Activated B cell treated with CpG ODN at 0.5 μM for 24 hours (primary cell): ENCODE measurements around the gene SH3PXD2A. TPM values are rescaled to one million over a fixed set of nuclear protein-coding genes. Genes with fewer than 3 reads are reported as not detected.

Source experiments
- ATAC-seq: fragments of 200-7000 bp; cut with Tn5 transposase; one replicate; pipeline ENCODE4 v1.10.0; 2021; ENCODE audit warnings: low read depth, mild to moderate bottlenecking, moderate library complexity
- CTCF ChIA-PET: fragments of 350-600 bp; sonication (Branson Sonifier 250); formaldehyde crosslinking; loops from one replicate; lab custom pipeline; 2021; ENCODE audit warnings: antibody characterized with exemption; lab: Charles Lee
- POLR2A ChIA-PET: fragments of 350-600 bp; sonication (Branson Sonifier 250); formaldehyde crosslinking; loops from one replicate; lab custom pipeline; 2021; ENCODE audit warnings: antibody characterized with exemption; lab: Charles Lee
- DNase-seq: peaks from one replicate; pipeline ENCODE4 v3.0.0; 2022
- H3K27ac Mint-ChIP-seq: one replicate; pipeline ENCODE4 v1.8.0; 2020; ENCODE audit warnings: mixed read lengths
- H3K27me3 Mint-ChIP-seq: one replicate; pipeline ENCODE4 v1.8.0; 2021; ENCODE audit warnings: mixed read lengths
- H3K36me3 Mint-ChIP-seq: one replicate; pipeline ENCODE4 v1.8.0; 2021; ENCODE audit warnings: low read depth, mixed read lengths
- H3K4me1 Mint-ChIP-seq: one replicate; pipeline ENCODE4 v1.8.0; 2021; ENCODE audit warnings: mixed read lengths
- H3K4me3 Mint-ChIP-seq: one replicate; pipeline ENCODE4 v1.8.0; 2020; ENCODE audit warnings: mild to moderate bottlenecking, mixed read lengths
- H3K9me3 Mint-ChIP-seq: one replicate; pipeline ENCODE4 v1.8.0; 2020; ENCODE audit warnings: mixed read lengths
- intact Hi-C: fragments of 100-400 bp; cut with micrococcal nuclease; formaldehyde crosslinking; loops from one replicate; pipeline ENCODE4 v1.15.1; 2024
- total RNA-seq: library from RNA; stranded (reverse); gene quantifications from 2 replicates; pipeline ENCODE4 v1.2.3, GENCODE V29; 2022
- TF ChIP-seq, protein P1 (sequence below): fragments of 200-600 bp; IDR thresholded peaks from one replicate; pipeline ENCODE4 v1.8.0; 2022; ENCODE audit warnings: antibody characterized with exemption, mild to moderate bottlenecking

The SH3PXD2A gene
- total RNA-seq, 1 donor from 2014 or later: 18.2 TPM

- Mint-ChIP-seq H3K4me3 (peak overlapping the region; percentile 66), H3K27ac (no peak overlapping the region), H3K4me1 (peaks cover 12% of the 10 kb centered on the region), H3K36me3 (no peaks in the 10 kb centered on the region), H3K27me3 (no peaks in the 10 kb centered on the region), H3K9me3 (no peaks in the 10 kb centered on the region)
- ATAC-seq: no peak
- intact Hi-C loops: no loop called here
- TF ChIP-seq, protein P1, sequence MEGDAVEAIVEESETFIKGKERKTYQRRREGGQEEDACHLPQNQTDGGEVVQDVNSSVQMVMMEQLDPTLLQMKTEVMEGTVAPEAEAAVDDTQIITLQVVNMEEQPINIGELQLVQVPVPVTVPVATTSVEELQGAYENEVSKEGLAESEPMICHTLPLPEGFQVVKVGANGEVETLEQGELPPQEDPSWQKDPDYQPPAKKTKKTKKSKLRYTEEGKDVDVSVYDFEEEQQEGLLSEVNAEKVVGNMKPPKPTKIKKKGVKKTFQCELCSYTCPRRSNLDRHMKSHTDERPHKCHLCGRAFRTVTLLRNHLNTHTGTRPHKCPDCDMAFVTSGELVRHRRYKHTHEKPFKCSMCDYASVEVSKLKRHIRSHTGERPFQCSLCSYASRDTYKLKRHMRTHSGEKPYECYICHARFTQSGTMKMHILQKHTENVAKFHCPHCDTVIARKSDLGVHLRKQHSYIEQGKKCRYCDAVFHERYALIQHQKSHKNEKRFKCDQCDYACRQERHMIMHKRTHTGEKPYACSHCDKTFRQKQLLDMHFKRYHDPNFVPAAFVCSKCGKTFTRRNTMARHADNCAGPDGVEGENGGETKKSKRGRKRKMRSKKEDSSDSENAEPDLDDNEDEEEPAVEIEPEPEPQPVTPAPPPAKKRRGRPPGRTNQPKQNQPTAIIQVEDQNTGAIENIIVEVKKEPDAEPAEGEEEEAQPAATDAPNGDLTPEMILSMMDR: no peak
- no peak for DNase-seq
- ChIA-PET CTCF (interaction anchor here (0.8 kb wide), 1 partner anchor 65 kb away, joined by 3 read pairs; no protein-coding TSS in a partner anchor), POLR2A (interaction anchor here (1.0 to 1.5 kb wide), 4 partner anchors 27 to 536 kb away, joined by 3 to 7 read pairs (median 5); no protein-coding TSS in a partner anchor)
These were observed 270.4 kb downstream of the SH3PXD2A start for GRCh38 chr10:103585011-103585405.

DNA sequence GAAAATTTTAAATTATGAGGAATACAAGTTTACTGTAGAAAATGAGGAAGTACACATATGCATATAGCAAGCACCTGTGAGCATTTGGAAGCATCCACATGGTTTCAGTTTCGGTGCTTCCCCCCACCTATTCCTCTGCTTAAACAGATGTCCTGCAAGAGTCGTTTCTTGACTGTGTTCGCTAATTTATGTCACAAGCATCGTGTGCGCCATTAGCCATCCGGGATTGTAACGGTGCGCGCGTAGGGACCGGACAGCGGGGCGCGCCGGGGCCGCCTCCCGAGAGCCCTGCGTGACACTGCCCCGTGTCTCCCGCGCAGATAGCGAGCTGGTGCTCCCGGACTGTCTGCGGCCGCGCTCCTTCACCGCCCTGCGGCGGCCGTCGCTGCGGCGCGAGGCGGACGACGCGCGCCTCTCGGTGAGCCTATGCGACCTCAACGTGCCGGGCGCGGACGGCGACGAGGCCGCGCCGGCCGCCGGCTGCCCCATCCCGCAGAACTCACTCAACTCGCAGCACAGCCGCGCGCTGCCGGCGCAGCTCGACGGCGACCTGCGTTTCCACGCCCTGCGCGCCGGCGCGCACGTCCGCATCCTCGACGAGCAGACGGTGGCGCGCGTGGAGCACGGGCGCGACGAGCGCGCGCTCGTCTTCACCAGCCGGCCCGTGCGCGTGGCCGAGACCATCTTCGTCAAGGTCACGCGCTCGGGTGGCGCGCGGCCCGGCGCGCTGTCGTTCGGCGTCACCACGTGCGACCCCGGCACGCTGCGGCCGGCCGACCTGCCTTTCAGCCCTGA is 271.0 kb downstream of the SH3PXD2A start:
- intact Hi-C loops: loop anchor here (1.0 to 5.0 kb wide), 3 partner anchors 92 to 537 kb away; partner anchors contain the start of genes NEURL1 and SLK
- H3K27me3 Mint-ChIP-seq: no peaks in the 10 kb centered on the region
- TF ChIP-seq, protein P1: no peak
- ATAC-seq: peak; percentile 78
- H3K4me1 Mint-ChIP-seq: peaks cover 12% of the 10 kb centered on the region
- CTCF ChIA-PET: interaction anchor here (0.8 to 0.9 kb wide), 2 partner anchors 9 to 65 kb away, joined by 3 read pairs; no protein-coding TSS in a partner anchor
- peak; percentile 47 for DNase-seq
- H3K4me3 Mint-ChIP-seq: peak overlapping the region; percentile 82
- H3K9me3 Mint-ChIP-seq: no peaks in the 10 kb centered on the region
- no peaks in the 10 kb centered on the region for H3K36me3 Mint-ChIP-seq
- POLR2A ChIA-PET: interaction anchor here (0.6 to 1.5 kb wide), 5 partner anchors 28 to 536 kb away, joined by 3 to 7 read pairs (median 5); no protein-coding TSS in a partner anchor
- peak overlapping the region; percentile 79 for H3K27ac Mint-ChIP-seq

DNA sequence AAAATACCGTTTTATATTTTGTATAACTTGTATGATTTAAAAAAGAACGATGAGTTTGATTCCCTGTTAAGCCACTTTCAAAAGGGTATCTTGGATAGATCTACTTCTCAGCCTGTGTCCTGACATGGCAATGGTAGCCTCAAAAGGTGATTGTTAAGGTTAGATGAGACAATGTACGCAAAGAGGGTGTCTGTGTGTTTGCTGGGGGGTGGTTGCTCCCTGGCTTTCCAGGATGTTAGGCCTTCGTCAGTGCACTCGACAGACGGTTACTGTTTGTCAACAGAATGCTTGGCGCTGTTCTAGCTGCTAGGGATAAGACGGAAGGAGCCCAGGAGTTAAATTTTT is 271.5 kb downstream of the SH3PXD2A start:
- intact Hi-C loops: loop anchor here (1.0 to 5.0 kb wide), 3 partner anchors 92 to 537 kb away; partner anchors contain the start of genes NEURL1 and SLK

DNA sequence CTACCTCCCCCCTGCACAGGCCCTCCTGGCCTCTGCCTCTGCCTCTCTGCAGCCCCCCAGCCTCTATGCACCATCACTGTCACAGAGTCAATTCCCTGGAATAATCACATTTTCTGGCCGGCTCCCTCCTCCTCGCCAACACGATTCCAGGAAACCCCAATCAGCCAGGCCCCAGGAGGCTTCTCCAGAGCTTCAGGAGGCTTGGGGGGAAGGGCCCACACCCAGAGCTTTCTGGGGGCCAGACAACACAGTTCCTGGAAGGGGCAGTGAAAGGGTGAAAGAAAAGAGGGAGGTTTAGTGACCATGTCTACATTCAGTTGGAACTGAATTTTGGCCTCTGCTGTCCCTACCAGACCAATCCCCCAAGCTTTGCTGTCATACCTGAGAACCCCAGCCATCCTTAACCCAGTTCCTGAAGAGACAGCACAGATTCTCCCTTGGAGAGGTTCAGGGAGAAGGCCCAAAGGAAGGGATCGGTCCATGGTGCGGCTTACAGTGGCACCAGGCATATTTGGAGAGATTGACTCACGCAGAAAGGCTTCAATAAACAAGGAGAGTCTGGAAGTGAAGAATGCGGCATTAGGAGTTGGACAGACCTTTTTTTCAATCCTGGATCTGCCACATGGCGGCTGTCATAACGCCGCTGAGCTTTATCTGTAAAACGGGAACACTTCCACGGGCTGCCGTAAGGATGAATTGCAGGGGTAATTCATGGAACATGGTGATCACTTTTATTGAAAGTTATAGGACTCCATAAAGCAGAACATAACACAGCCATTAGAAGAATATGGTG is 272.8 kb downstream of the SH3PXD2A start:
- intact Hi-C loops: loop anchor here (5.0 kb wide), 2 partner anchors 90 to 385 kb away; partner anchors contain the start of genes NEURL1 and SLK
- peaks cover 12% of the 10 kb centered on the region for H3K4me1 Mint-ChIP-seq
- H3K27ac Mint-ChIP-seq: no peak overlapping the region
- no peak for ATAC-seq
- POLR2A ChIA-PET: no interaction called here
- peaks cover 2% of the 10 kb centered on the region for H3K27me3 Mint-ChIP-seq
- no peaks in the 10 kb centered on the region for H3K9me3 Mint-ChIP-seq
- H3K36me3 Mint-ChIP-seq: no peaks in the 10 kb centered on the region
- CTCF ChIA-PET: interaction anchor here (1.7 kb wide), 1 partner anchor 10 kb away, joined by 3 read pairs; no protein-coding TSS in a partner anchor
- no peak overlapping the region for H3K4me3 Mint-ChIP-seq
- TF ChIP-seq, protein P1: no peak
- DNase-seq: no peak

More for the DNA sequence above, 271.5 kb downstream of the SH3PXD2A start:
- peak; percentile 6 for ATAC-seq
- DNase-seq: no peak
- Mint-ChIP-seq H3K4me3 (peak overlapping the region; percentile 82), H3K4me1 (peaks cover 12% of the 10 kb centered on the region), H3K27ac (peak overlapping the region; percentile 79), H3K36me3 (no peaks in the 10 kb centered on the region), H3K9me3 (no peaks in the 10 kb centered on the region), H3K27me3 (peaks cover 2% of the 10 kb centered on the region)
- ChIA-PET POLR2A (interaction anchor here (1.0 to 1.5 kb wide), 2 partner anchors 94 to 332 kb away, joined by 3 to 5 read pairs; no protein-coding TSS in a partner anchor), CTCF (interaction anchor here (0.8 to 1.7 kb wide), 3 partner anchors 8 to 66 kb away, joined by 3 read pairs; no protein-coding TSS in a partner anchor)
- TF ChIP-seq, protein P1: no peak
